Panc1 (cell line): ENCODE data around the gene NUTF2. TPM values are rescaled to one million over a fixed set of nuclear protein-coding genes. Genes with fewer than 3 reads are reported as not detected.

Experiments used
- ATAC-seq: fragments of 200-7000 bp; cut with Tn5 transposase; 2 replicates; pipeline ENCODE4 v1.9.1; 2020; ENCODE audit warnings: mild to moderate bottlenecking, moderate library complexity
- BruUV-seq: library from RNA; stranded (reverse); fragments of 400-500 nt; replicated peaks from 2 replicates; lab custom pipeline; 2021; lab: Mats Ljungman, UMichigan
- CTCF ChIA-PET: fragments of 300-600 bp; sonication (Branson Sonifier 250); formaldehyde crosslinking; loops from one replicate; lab custom pipeline; 2022; ENCODE audit warnings: antibody characterized with exemption; lab: Charles Lee
- POLR2A ChIA-PET: fragments of 300-600 bp; sonication (Branson Sonifier 250); formaldehyde crosslinking; loops from one replicate; lab custom pipeline; 2022; ENCODE audit warnings: antibody characterized with exemption; lab: Charles Lee
- DNase-seq: peaks from one replicate; pipeline ENCODE4 v3.0.0-alpha.2; 2010; ENCODE audit warnings: low read depth, low spot score
- H3K27ac ChIP-seq: 2 replicates; pipeline ENCODE4 v1.5.1; 2011; ENCODE audit warnings: mild to moderate bottlenecking, low read length, inconsistent platforms
- H3K27me3 ChIP-seq: fragments of 200-500 bp; sonication (Bioruptor generic); 2 replicates; pipeline ENCODE4 v1.6.0; 2014; ENCODE audit warnings: low read length, inconsistent platforms; ENCODE audit not compliant: control insufficient read depth, insufficient read depth
- H3K36me3 ChIP-seq: fragments of 200-500 bp; sonication (Bioruptor generic); 2 replicates; pipeline ENCODE4 v1.5.1; 2014; ENCODE audit warnings: inconsistent platforms, mild to moderate bottlenecking, low read length, moderate library complexity; ENCODE audit not compliant: control insufficient read depth, insufficient read depth
- H3K4me1 ChIP-seq: 2 replicates; pipeline ENCODE4 v1.5.1; 2011; ENCODE audit warnings: inconsistent platforms, mild to moderate bottlenecking, low read length, moderate library complexity; ENCODE audit not compliant: control insufficient read depth, insufficient read depth
- H3K4me3 ChIP-seq, 2 experiments: 2 replicates each; pipeline ENCODE4 v1.5.1; 2011 to 2012; ENCODE audit warnings: low read depth in 2 of 2, low read length in 2 of 2, mild to moderate bottlenecking in 2 of 2, inconsistent platforms in 1 of 2, moderate library complexity in 1 of 2
- H3K9me3 ChIP-seq: fragments of 200-500 bp; sonication (Bioruptor generic); 2 replicates; pipeline ENCODE4 v1.5.1; 2014; ENCODE audit warnings: low read depth, mild to moderate bottlenecking, inconsistent platforms, low read length, moderate library complexity; ENCODE audit not compliant: control insufficient read depth, insufficient read depth
- CTCF ChIP-seq: fragments of 450-650 bp; IDR thresholded peaks from 2 replicates; pipeline ENCODE4 v1.5.1; 2017; ENCODE audit warnings: mild to moderate bottlenecking
- POLR2AphosphoS5 ChIP-seq: IDR thresholded peaks from 2 replicates; pipeline ENCODE4 v1.6.1; 2012; ENCODE audit warnings: mild to moderate bottlenecking, low read depth, low read length, moderate library complexity
- SIN3A ChIP-seq: IDR thresholded peaks from 2 replicates; pipeline ENCODE4 v1.6.1; 2012; ENCODE audit warnings: low read depth, mild to moderate bottlenecking, low read length, moderate library complexity, borderline replicate concordance; ENCODE audit not compliant: insufficient read depth
- TCF7L2 ChIP-seq: IDR thresholded peaks from 2 replicates; pipeline ENCODE4 v1.6.1; 2011; ENCODE audit warnings: mild to moderate bottlenecking, low read depth, low read length, inconsistent platforms
- in situ Hi-C: cut with HindIII; loops from 2 replicates; pipeline ENCODE4 v1.10.0; 2016; ENCODE audit warnings: low sequenced_read_pairs, low pct_unique_long_range_greater_than_20kb
- intact Hi-C: fragments of 100-400 bp; cut with micrococcal nuclease; formaldehyde crosslinking; loops from one replicate; pipeline ENCODE4 v1.10.0; 2022; ENCODE audit not compliant: unreplicated experiment
- total RNA-seq: library from RNA; stranded (reverse); gene quantifications from one replicate; pipeline ENCODE4 v1.2.1, GENCODE V29; 2021; ENCODE audit not compliant: unreplicated experiment
- TF ChIP-seq, protein P1 (sequence below), 2 experiments: IDR thresholded peaks; 2 replicates each; pipeline ENCODE4 v1.6.1; 2011 to 2012; ENCODE audit warnings: low read depth in 2 of 2, control low read depth in 1 of 2, low read length in 1 of 2, mild to moderate bottlenecking in 1 of 2, moderate library complexity in 1 of 2; ENCODE audit not compliant: insufficient read depth in 1 of 2

The NUTF2 gene
- total RNA-seq, 1 experiment from 2014 or later: 119 TPM

- no peak for DNase-seq
- no peak for TF ChIP-seq CTCF
- TF ChIP-seq POLR2AphosphoS5: no peak
- TF ChIP-seq SIN3A: no peak
- no peaks in the 10 kb centered on the region for H3K27me3 ChIP-seq
- ChIA-PET POLR2A (no interaction called here), CTCF (interaction anchor here (0.5 kb wide), 1 partner anchor 1536 kb away, joined by 3 read pairs; no protein-coding TSS in a partner anchor)
- intact Hi-C loops (no loop called here), in situ Hi-C loops (no loop called here)
- ATAC-seq: no peak
- H3K4me3 ChIP-seq: no peak overlapping the region
- no peak overlapping the region for H3K27ac ChIP-seq
- no peaks in the 10 kb centered on the region; the same call in none of the 2 replicates for H3K36me3 ChIP-seq
- no TSS peak for BruUV-seq
- no peaks in the 10 kb centered on the region for H3K9me3 ChIP-seq
- H3K4me1 ChIP-seq: peaks cover under 1% of the 10 kb centered on the region; the same call in 1 of the 2 replicates
These were observed 33.2 kb downstream of the NUTF2 start for GRCh38 chr16:67879936-67880335.

- intact Hi-C loops: no loop called here
- ATAC-seq: no peak
- Histone ChIP-seq H3K4me1 (no peaks in the 10 kb centered on the region), H3K27me3 (no peaks in the 10 kb centered on the region), H3K27ac (no peak overlapping the region), H3K4me3 (no peak overlapping the region), H3K9me3 (no peaks in the 10 kb centered on the region), H3K36me3 (no peaks in the 10 kb centered on the region; the same call in none of the 2 replicates)
- TF ChIP-seq CTCF (no peak), TCF7L2 (no peak), POLR2AphosphoS5 (no peak), SIN3A (no peak)
- TF ChIP-seq, protein P1, sequence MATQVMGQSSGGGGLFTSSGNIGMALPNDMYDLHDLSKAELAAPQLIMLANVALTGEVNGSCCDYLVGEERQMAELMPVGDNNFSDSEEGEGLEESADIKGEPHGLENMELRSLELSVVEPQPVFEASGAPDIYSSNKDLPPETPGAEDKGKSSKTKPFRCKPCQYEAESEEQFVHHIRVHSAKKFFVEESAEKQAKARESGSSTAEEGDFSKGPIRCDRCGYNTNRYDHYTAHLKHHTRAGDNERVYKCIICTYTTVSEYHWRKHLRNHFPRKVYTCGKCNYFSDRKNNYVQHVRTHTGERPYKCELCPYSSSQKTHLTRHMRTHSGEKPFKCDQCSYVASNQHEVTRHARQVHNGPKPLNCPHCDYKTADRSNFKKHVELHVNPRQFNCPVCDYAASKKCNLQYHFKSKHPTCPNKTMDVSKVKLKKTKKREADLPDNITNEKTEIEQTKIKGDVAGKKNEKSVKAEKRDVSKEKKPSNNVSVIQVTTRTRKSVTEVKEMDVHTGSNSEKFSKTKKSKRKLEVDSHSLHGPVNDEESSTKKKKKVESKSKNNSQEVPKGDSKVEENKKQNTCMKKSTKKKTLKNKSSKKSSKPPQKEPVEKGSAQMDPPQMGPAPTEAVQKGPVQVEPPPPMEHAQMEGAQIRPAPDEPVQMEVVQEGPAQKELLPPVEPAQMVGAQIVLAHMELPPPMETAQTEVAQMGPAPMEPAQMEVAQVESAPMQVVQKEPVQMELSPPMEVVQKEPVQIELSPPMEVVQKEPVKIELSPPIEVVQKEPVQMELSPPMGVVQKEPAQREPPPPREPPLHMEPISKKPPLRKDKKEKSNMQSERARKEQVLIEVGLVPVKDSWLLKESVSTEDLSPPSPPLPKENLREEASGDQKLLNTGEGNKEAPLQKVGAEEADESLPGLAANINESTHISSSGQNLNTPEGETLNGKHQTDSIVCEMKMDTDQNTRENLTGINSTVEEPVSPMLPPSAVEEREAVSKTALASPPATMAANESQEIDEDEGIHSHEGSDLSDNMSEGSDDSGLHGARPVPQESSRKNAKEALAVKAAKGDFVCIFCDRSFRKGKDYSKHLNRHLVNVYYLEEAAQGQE (IDR thresholded peaks at IDR 0.05; ENCODE audit: insufficient read depth in 1 of 2, low read depth in 2 of 2, low read length in 1 of 2): no peak
- in situ Hi-C loops: no loop called here
- POLR2A ChIA-PET: no interaction called here
- BruUV-seq: no TSS peak
- DNase-seq: no peak
- CTCF ChIA-PET: no interaction called here
These were observed 33.9 kb downstream of the NUTF2 start for GRCh38 chr16:67880584-67880983.
